HEK293 (cell line): Measurements from ENCODE around the gene AK9.

Experiments
- CTCF ChIA-PET: fragments of 350-600 bp; formaldehyde crosslinking; extraction: SDS; loops from one replicate; lab custom pipeline; 2021; ENCODE audit warnings: antibody characterized with exemption; lab: Yijun Ruan, JAX
- POLR2A ChIA-PET: fragments of 300-600 bp; formaldehyde crosslinking; extraction: SDS; loops from one replicate; lab custom pipeline; 2020; ENCODE audit warnings: antibody characterized with exemption, inconsistent platforms; lab: Yijun Ruan, JAX
- H3K27ac ChIP-seq: fragments of 200-500 bp; sonication (Bioruptor generic); 2 replicates; pipeline ENCODE4 v1.5.1; 2014; ENCODE audit warnings: low read depth, low read length, control low read depth, inconsistent platforms; ENCODE audit errors: extremely low read depth
- H3K36me3 ChIP-seq, 2 experiments: fragments of 200-500 bp in 1 of 2; sonication (Bioruptor generic) in 1 of 2; 1 replicate in 1 of 2; 2 replicates in 1 of 2; pipeline ENCODE4 v1.5.1; 2014 to 2017; ENCODE audit warnings: inconsistent platforms in 2 of 2, low read length in 2 of 2; ENCODE audit not compliant: control insufficient read depth in 2 of 2, insufficient read depth in 1 of 2
- H3K4me1 ChIP-seq: fragments of 200-500 bp; sonication (Bioruptor generic); 2 replicates; pipeline ENCODE4 v1.5.1; 2014; ENCODE audit warnings: mild to moderate bottlenecking, low read length, inconsistent platforms; ENCODE audit not compliant: control insufficient read depth, insufficient read depth
- H3K4me3 ChIP-seq: 2 replicates; pipeline ENCODE4 v1.5.1; 2011; ENCODE audit warnings: low read depth, mild to moderate bottlenecking, control low read depth, low read length, moderate library complexity
- H3K9me3 ChIP-seq: fragments of 200-500 bp; sonication (Bioruptor generic); 2 replicates; pipeline ENCODE4 v1.5.1; 2014; ENCODE audit warnings: low read depth, low read length, inconsistent platforms; ENCODE audit not compliant: control insufficient read depth, insufficient read depth
- ELK4 ChIP-seq: IDR thresholded peaks from 2 replicates; pipeline ENCODE4 v1.6.1; 2011; ENCODE audit warnings: mild to moderate bottlenecking, low read depth, low read length, borderline replicate concordance
- GLIS2 ChIP-seq: fragments of 450-650 bp; formaldehyde crosslinking; IDR thresholded peaks from 2 replicates; pipeline ENCODE4 v1.5.1; 2016; ENCODE audit warnings: missing biosample characterization, missing genetic modification characterization
- PRDM1 ChIP-seq: fragments of 450-650 bp; formaldehyde crosslinking; IDR thresholded peaks from 2 replicates; pipeline ENCODE4; 2016; ENCODE audit warnings: missing biosample characterization, missing genetic modification characterization
- ZBTB17 ChIP-seq: fragments of 450-650 bp; formaldehyde crosslinking; IDR thresholded peaks from 2 replicates; pipeline ENCODE4 v1.5.1; 2016; ENCODE audit warnings: missing biosample characterization, missing genetic modification characterization
- ZFHX2 ChIP-seq: fragments of 450-650 bp; formaldehyde crosslinking; conservative IDR thresholded peaks from 2 replicates; pipeline ENCODE4 v1.5.1; 2016; ENCODE audit warnings: missing biosample characterization, missing genetic modification characterization
- ZNF112 ChIP-seq: fragments of 450-650 bp; formaldehyde crosslinking; IDR thresholded peaks from 2 replicates; pipeline ENCODE4 v1.5.0; 2017; ENCODE audit warnings: missing biosample characterization, missing genetic modification characterization
- ZNF16 ChIP-seq: fragments of 450-650 bp; formaldehyde crosslinking; IDR thresholded peaks from 2 replicates; pipeline ENCODE4 v1.5.1; 2016; ENCODE audit warnings: low read depth, missing biosample characterization, missing genetic modification characterization
- ZNF292 ChIP-seq: fragments of 450-650 bp; formaldehyde crosslinking; IDR thresholded peaks from 2 replicates; pipeline ENCODE4 v1.5.1; 2016; ENCODE audit warnings: low read depth, missing biosample characterization, missing genetic modification characterization, borderline replicate concordance
- ZNF311 ChIP-seq: fragments of 450-650 bp; formaldehyde crosslinking; IDR thresholded peaks from 2 replicates; pipeline ENCODE4 v1.5.1; 2017; ENCODE audit warnings: missing biosample characterization, missing genetic modification characterization, borderline replicate concordance
- ZNF324 ChIP-seq: fragments of 450-650 bp; formaldehyde crosslinking; IDR thresholded peaks from 2 replicates; pipeline ENCODE4 v1.5.1; 2016; ENCODE audit warnings: missing biosample characterization, missing genetic modification characterization
- ZNF449 ChIP-seq: fragments of 450-650 bp; formaldehyde crosslinking; IDR thresholded peaks from 2 replicates; pipeline ENCODE4 v1.5.1; 2017; ENCODE audit warnings: missing biosample characterization, mild to moderate bottlenecking, missing genetic modification characterization, moderate library complexity
- ZNF473 ChIP-seq: fragments of 450-650 bp; formaldehyde crosslinking; IDR thresholded peaks from 2 replicates; pipeline ENCODE4 v1.5.1; 2017; ENCODE audit warnings: missing biosample characterization, missing genetic modification characterization
- ZNF521 ChIP-seq: fragments of 450-650 bp; formaldehyde crosslinking; IDR thresholded peaks from 2 replicates; pipeline ENCODE4 v1.5.1; 2017; ENCODE audit warnings: missing biosample characterization, mild to moderate bottlenecking, missing genetic modification characterization
- ZNF530 ChIP-seq: fragments of 450-650 bp; formaldehyde crosslinking; IDR thresholded peaks from 2 replicates; pipeline ENCODE4 v1.5.1; 2016; ENCODE audit warnings: low read depth, missing biosample characterization, missing genetic modification characterization
- ZNF585B ChIP-seq: fragments of 450-650 bp; formaldehyde crosslinking; IDR thresholded peaks from 2 replicates; pipeline ENCODE4 v1.5.1; 2016; ENCODE audit warnings: missing biosample characterization, missing genetic modification characterization
- ZNF626 ChIP-seq: fragments of 450-650 bp; sonication (Bioruptor Pico); formaldehyde crosslinking; IDR thresholded peaks from 2 replicates; pipeline ENCODE4 v1.5.1; 2018; ENCODE audit warnings: missing biosample characterization, missing genetic modification characterization, inconsistent platforms
- ZNF660 ChIP-seq: fragments of 450-650 bp; IDR thresholded peaks from 2 replicates; pipeline ENCODE4 v1.5.1; 2018; ENCODE audit warnings: missing biosample characterization, mild to moderate bottlenecking, missing genetic modification characterization
- ZNF677 ChIP-seq: fragments of 450-650 bp; IDR thresholded peaks from 2 replicates; pipeline ENCODE4 v1.5.0; 2018; ENCODE audit warnings: missing biosample characterization, mild to moderate bottlenecking, missing genetic modification characterization, moderate library complexity
- ZNF76 ChIP-seq: fragments of 450-650 bp; formaldehyde crosslinking; IDR thresholded peaks from 2 replicates; pipeline ENCODE4; 2016; ENCODE audit warnings: low read depth, missing biosample characterization, missing genetic modification characterization, borderline replicate concordance
- ZSCAN16 ChIP-seq: fragments of 450-650 bp; formaldehyde crosslinking; IDR thresholded peaks from 2 replicates; pipeline ENCODE4 v1.5.1; 2016; ENCODE audit warnings: missing biosample characterization, missing genetic modification characterization

Gene AK9

GRCh38 chr6:109472132-109472995 is 218.6 kb downstream of the AK9 start:
- CTCF ChIA-PET = interaction anchor here (1.4 kb wide), 1 partner anchor 7 kb away, joined by 3 read pairs; no protein-coding TSS in a partner anchor
- peaks cover 33 to 97% of the 10 kb centered on the region in 2 experiments for H3K36me3 ChIP-seq
- no peak overlapping the region for H3K27ac ChIP-seq
- no peak overlapping the region for H3K4me3 ChIP-seq
- TF ChIP-seq ZNF660 (tag by site-specific recombination) (no peak), ZFHX2 (peak; percentile 19; the same call in 1 of the 2 replicates), GLIS2 (no peak), ZNF677 (tag by site-specific recombination) (peak; percentile 75)
- TF ChIP-seq, all 188 proteins: peak for 2
- no peaks in the 10 kb centered on the region for H3K9me3 ChIP-seq
- H3K4me1 ChIP-seq = no peaks in the 10 kb centered on the region
- POLR2A ChIA-PET = interaction anchor here (1.3 kb wide), 1 partner anchor 8 kb away, joined by 3 read pairs; no protein-coding TSS in a partner anchor

DNA sequence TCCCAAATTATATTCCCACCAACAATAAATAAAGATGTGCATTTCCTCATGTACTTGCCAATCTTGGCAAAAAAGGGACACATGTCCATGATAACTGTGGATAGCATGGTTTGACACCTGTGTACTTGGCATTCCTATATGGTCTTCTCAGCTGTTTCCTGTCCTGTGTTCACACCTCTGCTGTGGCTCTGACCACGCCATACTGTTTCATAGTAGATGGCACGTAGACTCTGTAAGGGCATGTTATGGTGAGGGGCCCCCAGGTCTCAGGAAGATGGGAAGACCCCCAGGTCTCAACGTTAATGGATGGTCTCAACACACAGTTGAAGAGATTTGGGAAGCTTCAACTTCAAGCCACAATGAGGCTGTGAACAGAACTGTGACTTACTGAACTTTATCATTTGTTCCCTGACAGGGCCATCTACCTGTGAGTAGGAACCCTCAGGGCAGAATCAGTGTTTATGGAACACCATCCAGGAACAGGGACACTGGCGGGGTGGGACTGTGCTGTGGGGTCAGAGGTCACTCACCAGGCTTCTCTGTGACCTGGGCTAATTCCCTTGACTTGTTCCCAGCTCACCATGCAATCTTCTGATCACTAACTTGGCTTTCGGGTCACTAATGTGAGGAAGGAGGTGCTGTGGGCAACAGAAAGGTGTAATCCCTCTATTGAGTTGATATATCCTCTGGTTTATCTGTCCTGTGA is 219.7 kb downstream of the AK9 start:
- Histone ChIP-seq H3K27ac (no peak overlapping the region), H3K4me1 (no peaks in the 10 kb centered on the region), H3K36me3 (peaks cover 45 to 99% of the 10 kb centered on the region in 2 experiments), H3K9me3 (no peaks in the 10 kb centered on the region), H3K4me3 (no peak overlapping the region)
- ChIA-PET POLR2A (interaction anchor here (0.6 kb wide), 1 partner anchor 1506 kb away, joined by 3 read pairs; no protein-coding TSS in a partner anchor), CTCF (no interaction called here)
- TF ChIP-seq ZNF626 (tag by site-specific recombination) = no peak
- TF ChIP-seq ZNF473 (tag by site-specific recombination) = no peak
- TF ChIP-seq GLIS2 = no peak
- no peak for TF ChIP-seq ZNF521 (tag by site-specific recombination)
- TF ChIP-seq ZNF292 = no peak
- TF ChIP-seq ELK4 = no peak
- no peak for TF ChIP-seq ZNF449
- TF ChIP-seq ZNF112 = no peak
- no peak for TF ChIP-seq ZBTB17 (tag by site-specific recombination)
- TF ChIP-seq ZNF76 (tag by site-specific recombination) = no peak
- no peak for TF ChIP-seq ZNF585B (tag by site-specific recombination)
- no peak for TF ChIP-seq ZSCAN16 (tag by site-specific recombination)
- no peak for TF ChIP-seq ZNF16 (tag by site-specific recombination)
- no peak for TF ChIP-seq ZNF311
- no peak for TF ChIP-seq ZNF324
- no peak for TF ChIP-seq PRDM1
- no peak for TF ChIP-seq ZNF530
